Activated B cell treated with CpG ODN at 0.5 μM for 24 hours (primary cell): ENCODE data around the gene TASOR2. TPM values are rescaled to one million over a fixed set of nuclear protein-coding genes. Genes with fewer than 3 reads are reported as not detected.

ENCODE experiments used
- ATAC-seq: fragments of 200-7000 bp; cut with Tn5 transposase; one replicate; pipeline ENCODE4 v1.10.0; 2021; ENCODE audit warnings: low read depth, mild to moderate bottlenecking, moderate library complexity
- CTCF ChIA-PET: fragments of 350-600 bp; sonication (Branson Sonifier 250); formaldehyde crosslinking; loops from one replicate; lab custom pipeline; 2021; ENCODE audit warnings: antibody characterized with exemption; lab: Charles Lee
- POLR2A ChIA-PET: fragments of 350-600 bp; sonication (Branson Sonifier 250); formaldehyde crosslinking; loops from one replicate; lab custom pipeline; 2021; ENCODE audit warnings: antibody characterized with exemption; lab: Charles Lee
- DNase-seq: peaks from one replicate; pipeline ENCODE4 v3.0.0; 2022
- H3K27ac Mint-ChIP-seq: one replicate; pipeline ENCODE4 v1.8.0; 2020; ENCODE audit warnings: mixed read lengths
- H3K27me3 Mint-ChIP-seq: one replicate; pipeline ENCODE4 v1.8.0; 2021; ENCODE audit warnings: mixed read lengths
- H3K36me3 Mint-ChIP-seq: one replicate; pipeline ENCODE4 v1.8.0; 2021; ENCODE audit warnings: low read depth, mixed read lengths
- H3K4me1 Mint-ChIP-seq: one replicate; pipeline ENCODE4 v1.8.0; 2021; ENCODE audit warnings: mixed read lengths
- H3K4me3 Mint-ChIP-seq: one replicate; pipeline ENCODE4 v1.8.0; 2020; ENCODE audit warnings: mild to moderate bottlenecking, mixed read lengths
- H3K9me3 Mint-ChIP-seq: one replicate; pipeline ENCODE4 v1.8.0; 2020; ENCODE audit warnings: mixed read lengths
- CTCF ChIP-seq: fragments of 200-600 bp; IDR thresholded peaks from one replicate; pipeline ENCODE4 v1.8.0; 2022; ENCODE audit warnings: antibody characterized with exemption, mild to moderate bottlenecking
- intact Hi-C: fragments of 100-400 bp; cut with micrococcal nuclease; formaldehyde crosslinking; loops from one replicate; pipeline ENCODE4 v1.15.1; 2024
- total RNA-seq: library from RNA; stranded (reverse); gene quantifications from 2 replicates; pipeline ENCODE4 v1.2.3, GENCODE V29; 2022

TASOR2 gene
- total RNA-seq, 1 donor from 2014 or later = 81.4 TPM

GRCh38 chr10:5640501-5640900, 44.1 kb upstream of the TASOR2 start:
- Mint-ChIP-seq H3K9me3 (no peaks in the 10 kb centered on the region), H3K27me3 (no peaks in the 10 kb centered on the region), H3K4me3 (no peak overlapping the region), H3K36me3 (peaks cover 8% of the 10 kb centered on the region), H3K4me1 (peaks cover 12% of the 10 kb centered on the region), H3K27ac (no peak overlapping the region)
- ChIA-PET CTCF (no interaction called here), POLR2A (no interaction called here)
- TF ChIP-seq CTCF = no peak
- intact Hi-C loops = no loop called here
- ATAC-seq (no peak), DNase-seq (no peak)

- Mint-ChIP-seq H3K27ac (no peak overlapping the region), H3K27me3 (no peaks in the 10 kb centered on the region), H3K36me3 (peaks cover 8% of the 10 kb centered on the region), H3K9me3 (no peaks in the 10 kb centered on the region), H3K4me1 (peaks cover 22% of the 10 kb centered on the region), H3K4me3 (no peak overlapping the region)
- DNase-seq = no peak
- intact Hi-C loops = no loop called here
- ChIA-PET POLR2A (no interaction called here), CTCF (interaction anchor here (0.7 kb wide), 1 partner anchor 12 kb away, joined by 3 read pairs; no protein-coding TSS in a partner anchor)
- no peak for ATAC-seq
- no peak for TF ChIP-seq CTCF
Measured at GRCh38 chr10:5641501-5641900, 43.1 kb upstream of the TASOR2 start.

- POLR2A ChIA-PET = no interaction called here
- Mint-ChIP-seq H3K9me3 (no peaks in the 10 kb centered on the region), H3K36me3 (peaks cover 8% of the 10 kb centered on the region), H3K27ac (no peak overlapping the region), H3K4me3 (no peak overlapping the region), H3K4me1 (peaks cover 25% of the 10 kb centered on the region), H3K27me3 (no peaks in the 10 kb centered on the region)
- intact Hi-C loops = no loop called here
- DNase-seq (no peak), ATAC-seq (no peak)
- CTCF ChIA-PET = interaction anchor here (0.5 to 1.2 kb wide), 3 partner anchors 14 to 211 kb away, joined by 4 to 6 read pairs (median 4); no protein-coding TSS in a partner anchor
- TF ChIP-seq CTCF = no peak
Measured at GRCh38 chr10:5643346-5644067, 41.1 kb upstream of the TASOR2 start.

GRCh38 chr10:5644930-5645329, 39.7 kb upstream of the TASOR2 start:
- POLR2A ChIA-PET = interaction anchor here (0.6 kb wide), 2 partner anchors 14 to 36 kb away, joined by 3 to 4 read pairs; no protein-coding TSS in a partner anchor
- no peak overlapping the region for H3K4me3 Mint-ChIP-seq

More at GRCh38 chr10:5644930-5645329, 39.7 kb upstream of the TASOR2 start:
- H3K27ac Mint-ChIP-seq = no peak overlapping the region
- H3K36me3 Mint-ChIP-seq = peaks cover 5% of the 10 kb centered on the region
- no peaks in the 10 kb centered on the region for H3K9me3 Mint-ChIP-seq
- CTCF ChIA-PET = interaction anchor here (0.7 kb wide), 1 partner anchor 15 kb away, joined by 3 read pairs; no protein-coding TSS in a partner anchor
- TF ChIP-seq CTCF = no peak
- ATAC-seq (no peak), DNase-seq (no peak)
- peaks cover 25% of the 10 kb centered on the region for H3K4me1 Mint-ChIP-seq
- intact Hi-C loops = loop anchor here (5.0 kb wide), 1 partner anchor 42 kb away; no protein-coding TSS in a partner anchor
- no peaks in the 10 kb centered on the region for H3K27me3 Mint-ChIP-seq
